ENCODE results near the gene PROM1. TPM values are rescaled to one million over a fixed set of nuclear protein-coding genes. Genes with fewer than 3 reads are reported as not detected.

PROM1 gene, protein sequence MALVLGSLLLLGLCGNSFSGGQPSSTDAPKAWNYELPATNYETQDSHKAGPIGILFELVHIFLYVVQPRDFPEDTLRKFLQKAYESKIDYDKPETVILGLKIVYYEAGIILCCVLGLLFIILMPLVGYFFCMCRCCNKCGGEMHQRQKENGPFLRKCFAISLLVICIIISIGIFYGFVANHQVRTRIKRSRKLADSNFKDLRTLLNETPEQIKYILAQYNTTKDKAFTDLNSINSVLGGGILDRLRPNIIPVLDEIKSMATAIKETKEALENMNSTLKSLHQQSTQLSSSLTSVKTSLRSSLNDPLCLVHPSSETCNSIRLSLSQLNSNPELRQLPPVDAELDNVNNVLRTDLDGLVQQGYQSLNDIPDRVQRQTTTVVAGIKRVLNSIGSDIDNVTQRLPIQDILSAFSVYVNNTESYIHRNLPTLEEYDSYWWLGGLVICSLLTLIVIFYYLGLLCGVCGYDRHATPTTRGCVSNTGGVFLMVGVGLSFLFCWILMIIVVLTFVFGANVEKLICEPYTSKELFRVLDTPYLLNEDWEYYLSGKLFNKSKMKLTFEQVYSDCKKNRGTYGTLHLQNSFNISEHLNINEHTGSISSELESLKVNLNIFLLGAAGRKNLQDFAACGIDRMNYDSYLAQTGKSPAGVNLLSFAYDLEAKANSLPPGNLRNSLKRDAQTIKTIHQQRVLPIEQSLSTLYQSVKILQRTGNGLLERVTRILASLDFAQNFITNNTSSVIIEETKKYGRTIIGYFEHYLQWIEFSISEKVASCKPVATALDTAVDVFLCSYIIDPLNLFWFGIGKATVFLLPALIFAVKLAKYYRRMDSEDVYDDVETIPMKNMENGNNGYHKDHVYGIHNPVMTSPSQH
- 1 to 10 TPM in 1 of 3 donors, under 1 TPM in 1, not detected in 1; 0.33 to 7.1 TPM for polyA plus RNA-seq

DNA sequence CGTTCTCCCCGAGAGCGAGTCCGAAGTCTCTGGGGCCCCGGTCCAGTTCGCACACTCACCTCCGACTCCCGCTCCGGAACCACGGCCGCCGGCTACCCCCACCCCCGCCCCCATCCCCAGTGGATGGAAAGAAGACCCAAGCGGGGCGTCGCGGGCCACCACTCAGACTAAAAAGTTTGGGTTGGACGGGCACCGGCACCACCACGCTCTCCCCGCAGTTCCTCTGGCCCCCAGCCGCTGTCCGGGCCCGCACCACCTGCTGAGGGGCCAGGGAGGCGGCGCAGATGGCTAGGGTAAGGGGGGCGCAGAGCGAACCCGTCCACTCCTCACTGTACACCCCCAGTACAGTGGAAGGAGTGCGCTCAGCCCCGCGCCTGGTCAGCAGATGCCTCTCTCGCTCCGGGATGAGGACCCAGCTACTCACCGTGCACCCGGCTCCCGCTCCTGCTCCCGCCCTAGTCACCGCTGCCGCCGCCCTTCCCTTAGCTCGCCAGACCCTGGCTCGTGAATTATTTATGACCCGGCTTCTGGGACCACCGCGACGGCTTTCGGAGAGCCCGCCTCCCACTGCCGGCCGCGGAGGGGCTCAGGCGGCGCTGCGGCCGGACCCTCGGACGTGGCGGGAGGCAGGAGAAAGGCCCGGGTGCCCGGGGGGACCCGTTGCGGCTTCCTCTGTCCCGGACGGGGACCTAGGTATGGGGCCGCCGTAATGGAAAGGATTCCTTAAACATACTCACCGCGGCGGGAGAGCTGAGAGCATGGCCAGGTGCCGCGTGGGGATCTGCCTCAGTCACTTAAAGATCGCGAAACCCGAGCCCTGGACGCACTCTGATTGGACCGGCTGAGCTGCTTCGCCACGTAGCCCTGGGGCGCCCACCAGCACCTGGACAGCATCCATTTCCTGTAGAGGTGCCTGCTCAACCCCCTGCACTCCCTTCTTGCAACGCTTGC lies at the start of gene PROM1:
Gene PROM1 (minus strand): TSS at position 783 of the 951 bp plus-strand sequence. CDS start 8,117 bp downstream, outside the sequence.
- WGBS, 3 donors, result 2 to 4% (median 2%) methylated on average over 76 to 81 of the region's 81 CpGs
- H3K27ac ChIP-seq (ENCODE audit: low read depth, low read length), result no peak within 1 kb of the TSS

- no peak overlapping the region for H3K27ac ChIP-seq (ENCODE audit: low read depth, low read length)
- WGBS, 3 donors, result 88 to 97% (median 95%) methylated on average over 1 of the region's 1 CpG
Measured at GRCh38 chr4:16133406-16133805, 49.6 kb upstream of the PROM1 start.

- WGBS, 3 donors, result 93 to 97% (median 96%) methylated on average over 1 of the region's 1 CpG
- no peak overlapping the region for H3K27ac ChIP-seq (ENCODE audit: low read depth, low read length)
Measured at GRCh38 chr4:16131293-16131692, 47.5 kb upstream of the PROM1 start.

DNA sequence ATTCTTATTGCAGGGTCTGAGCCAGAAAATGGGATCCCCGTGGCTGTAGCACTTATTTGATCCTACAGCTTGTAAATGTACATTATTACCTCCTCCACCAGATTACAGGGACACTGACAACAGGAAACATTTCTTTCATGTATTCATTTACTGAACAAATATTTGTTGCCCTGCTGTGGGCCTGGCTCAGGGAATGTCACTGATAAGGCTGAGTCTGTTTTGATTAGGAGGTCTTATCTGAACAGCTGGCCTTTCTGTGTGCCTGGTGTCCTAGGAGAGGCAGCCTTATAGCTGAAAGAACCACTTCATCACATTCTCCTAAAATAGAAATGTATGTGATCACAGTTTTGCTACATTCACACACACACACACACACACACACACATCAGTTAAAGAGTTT lies 45.5 kb upstream of the PROM1 start:
- 22 to 68% (median 64%) methylated on average over 1 of the region's 1 CpG for WGBS, 3 donors

DNA sequence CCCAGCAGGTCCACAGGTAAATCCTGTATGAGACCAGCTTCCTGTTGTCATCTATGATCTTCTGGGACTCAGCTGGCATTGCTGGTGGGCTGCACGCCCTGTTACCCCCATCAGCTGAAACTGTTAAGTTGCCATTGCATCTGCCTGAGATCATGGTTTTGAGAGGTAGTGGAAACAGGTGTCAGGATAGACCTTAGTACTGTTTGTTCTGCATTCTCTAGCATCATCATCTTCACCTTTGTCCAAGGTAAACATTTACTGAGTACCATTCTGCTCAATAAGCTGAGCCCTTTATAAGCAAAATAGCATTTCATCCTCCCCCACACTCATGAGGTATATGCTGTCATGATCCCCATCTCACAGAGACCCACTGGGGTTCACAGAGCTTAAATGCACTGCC lies 42.9 kb upstream of the PROM1 start:
- WGBS, 3 donors, result 91 to 93% (median 91%) methylated on average over 1 of the region's 1 CpG
- H3K27ac ChIP-seq (ENCODE audit: low read depth, low read length), result no peak overlapping the region

More for the DNA sequence above, 45.5 kb upstream of the PROM1 start:
- H3K27ac ChIP-seq (ENCODE audit: low read depth, low read length), result no peak overlapping the region

- H3K27ac ChIP-seq (ENCODE audit: low read depth, low read length), result no peak overlapping the region
- WGBS, 3 donors, result 65 to 78% (median 73%) methylated on average over 8 of the region's 8 CpGs
Measured at GRCh38 chr4:16125571-16126445, 42.0 kb upstream of the PROM1 start.

GRCh38 chr4:16124232-16124631 lies 40.4 kb upstream of the PROM1 start:
- no peak overlapping the region for H3K27ac ChIP-seq (ENCODE audit: low read depth, low read length)

GRCh38 chr4:16123356-16124084 lies 39.7 kb upstream of the PROM1 start:
- no peak overlapping the region for H3K27ac ChIP-seq (ENCODE audit: low read depth, low read length)

More at GRCh38 chr4:16124232-16124631, 40.4 kb upstream of the PROM1 start:
- 62 to 90% (median 64%) methylated on average over 4 of the region's 4 CpGs for WGBS, 3 donors

DNA sequence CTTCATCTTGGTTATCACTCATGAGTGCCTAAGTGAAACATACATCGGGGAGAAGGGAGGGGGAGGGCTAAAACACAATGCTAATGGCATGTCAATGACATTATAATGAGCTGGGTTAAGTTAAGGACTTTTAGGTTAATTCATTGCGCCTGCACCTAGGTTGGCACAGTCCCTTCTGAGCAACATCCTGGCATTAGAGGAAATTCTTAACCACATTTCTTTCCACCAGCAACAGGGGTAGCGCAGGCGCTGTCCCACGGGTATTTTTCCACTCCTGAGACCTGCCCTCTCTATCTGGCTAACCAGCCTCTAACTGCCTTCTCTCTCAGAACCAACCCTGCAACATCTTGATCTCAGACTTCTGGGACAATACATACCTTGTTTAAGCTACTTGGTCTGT lies 39.0 kb upstream of the PROM1 start:
- WGBS, 3 donors, result 53 to 77% (median 63%) methylated on average over 5 of the region's 5 CpGs

More at GRCh38 chr4:16123356-16124084, 39.7 kb upstream of the PROM1 start:
- 59 to 67% (median 62%) methylated on average over 7 of the region's 7 CpGs for WGBS, 3 donors

GRCh38 chr4:16122308-16122711 lies 38.5 kb upstream of the PROM1 start:
- no peak overlapping the region for H3K27ac ChIP-seq (ENCODE audit: low read depth, low read length)
- 26 to 87% (median 41%) methylated on average over 4 of the region's 4 CpGs for WGBS, 3 donors

More for the DNA sequence above, 39.0 kb upstream of the PROM1 start:
- H3K27ac ChIP-seq (ENCODE audit: low read depth, low read length), result no peak overlapping the region

DNA sequence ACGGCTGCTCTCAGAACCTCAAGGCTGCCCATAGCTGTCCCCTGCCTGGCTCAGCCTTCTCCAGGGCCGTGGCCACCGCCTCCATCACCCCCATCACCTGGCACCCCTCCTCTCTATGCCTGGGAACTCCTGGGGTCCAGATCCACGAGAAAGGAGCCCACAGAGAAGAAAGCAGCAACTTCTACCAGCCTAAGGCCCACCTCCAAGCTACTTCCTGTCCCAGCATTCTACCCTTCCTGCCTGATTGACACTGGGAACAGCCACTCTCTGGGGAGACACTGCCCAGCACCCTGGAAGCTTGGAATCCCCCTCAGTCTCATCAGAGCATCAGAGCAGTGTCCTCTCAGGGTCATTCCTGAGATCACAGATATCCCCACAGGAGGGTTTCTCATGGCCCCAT lies 36.9 kb upstream of the PROM1 start:
- WGBS, 3 donors, result 84 to 94% (median 85%) methylated on average over 4 of the region's 4 CpGs
- no peak overlapping the region for H3K27ac ChIP-seq (ENCODE audit: low read depth, low read length)

DNA sequence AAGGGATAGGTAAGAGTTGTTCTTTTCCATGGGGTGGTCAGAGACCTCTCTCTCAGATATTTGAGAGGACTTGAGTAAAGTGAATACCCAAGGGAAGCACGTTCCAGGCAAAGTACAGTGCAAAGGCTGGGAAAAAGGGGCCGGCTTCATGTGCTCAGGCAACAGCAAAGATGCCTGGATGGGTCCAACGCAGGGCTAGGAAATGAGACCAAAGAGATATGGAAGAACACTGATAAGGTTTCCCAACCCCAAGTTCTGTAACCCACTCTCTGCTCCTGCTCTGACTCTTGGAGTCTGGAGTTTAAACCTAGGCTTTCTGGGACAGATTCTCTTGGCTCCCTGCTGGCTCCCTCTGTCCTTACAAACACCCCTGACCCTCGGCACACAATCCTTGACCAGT lies 36.2 kb upstream of the PROM1 start:
- WGBS, 3 donors, result 63 to 92% (median 92%) methylated on average over 4 of the region's 4 CpGs
- no peak overlapping the region for H3K27ac ChIP-seq (ENCODE audit: low read depth, low read length)

DNA sequence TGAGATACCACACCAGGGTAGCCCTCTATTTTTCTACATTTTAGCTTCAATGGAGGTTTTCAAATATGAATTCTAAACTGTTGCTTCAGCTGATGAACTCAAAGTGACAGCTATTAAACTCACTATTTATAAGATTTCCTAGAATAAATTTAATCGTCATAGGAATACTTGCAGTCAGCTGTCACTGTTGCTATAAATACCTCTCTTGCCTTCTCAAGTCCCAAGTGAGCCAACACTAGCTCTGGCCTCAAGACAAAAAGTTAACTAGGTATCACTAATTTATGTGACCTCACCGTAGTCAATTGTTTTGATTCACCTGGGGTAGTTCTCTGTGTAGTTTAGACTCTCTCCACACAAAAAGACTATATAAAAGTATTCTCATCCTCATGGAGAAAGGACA lies 34.3 kb upstream of the PROM1 start:
- H3K27ac ChIP-seq (ENCODE audit: low read depth, low read length), result no peak overlapping the region
- WGBS, 3 donors, result 60 to 74% (median 71%) methylated on average over 2 of the region's 2 CpGs

DNA sequence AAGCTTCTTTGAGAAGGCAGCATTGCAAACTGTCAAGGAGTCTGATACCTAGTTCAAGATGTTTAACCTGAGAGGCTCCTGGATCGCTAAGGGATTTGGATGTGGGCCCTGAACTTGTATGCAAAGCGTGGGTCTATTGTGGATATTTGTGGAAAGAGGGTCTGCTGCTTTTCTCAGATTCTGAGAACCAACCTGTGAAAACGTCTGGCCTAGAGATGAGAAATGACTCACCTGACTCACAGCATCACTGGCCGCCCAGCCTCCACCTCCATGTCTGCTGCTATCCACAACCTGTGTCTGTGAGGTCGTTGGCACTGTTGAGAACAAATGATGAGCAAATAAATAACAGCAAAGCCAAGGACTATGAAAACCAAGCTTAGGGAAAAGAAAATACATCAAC lies 33.3 kb upstream of the PROM1 start:
- WGBS, 3 donors, result 82 to 87% (median 85%) methylated on average over 5 of the region's 5 CpGs
- H3K27ac ChIP-seq (ENCODE audit: low read depth, low read length), result no peak overlapping the region

DNA sequence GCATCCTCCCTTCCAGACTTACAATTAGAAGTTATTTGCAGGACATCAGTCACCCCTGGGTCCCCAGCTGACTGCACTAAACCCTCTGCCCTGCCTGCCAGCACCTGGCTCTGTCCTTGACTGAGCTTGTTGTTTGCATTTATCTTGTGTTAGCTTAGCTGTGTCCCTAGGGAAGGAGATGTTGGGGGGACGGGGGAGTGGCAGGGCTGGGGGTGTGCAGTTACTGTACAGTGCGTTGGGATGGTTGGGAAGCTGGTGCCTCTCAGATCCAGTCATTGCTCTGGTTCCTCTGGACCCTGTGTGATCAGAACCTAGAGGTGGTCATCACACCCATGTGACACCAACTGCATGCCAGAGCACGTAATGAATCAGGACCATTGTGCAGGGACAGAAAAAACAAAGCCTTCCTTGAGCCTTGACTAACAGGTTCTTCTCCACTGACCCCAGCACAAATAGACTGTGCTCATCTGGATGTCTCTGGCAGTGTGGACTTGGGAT lies 32.7 kb upstream of the PROM1 start:
- WGBS, 3 donors, result 50 to 91% (median 83%) methylated on average over 3 of the region's 3 CpGs
- H3K27ac ChIP-seq (ENCODE audit: low read depth, low read length), result no peak overlapping the region

GRCh38 chr4:16116019-16116418 lies 32.2 kb upstream of the PROM1 start:
- WGBS, 3 donors, result 85 to 95% (median 90%) methylated on average over 7 of the region's 7 CpGs
- no peak overlapping the region for H3K27ac ChIP-seq (ENCODE audit: low read depth, low read length)

All from adipose tissue (tissue), 3 donors.